ENCODE measurements around the gene PRSS3.

- TF ChIP-seq CTCF (conservative IDR thresholded peaks at IDR 0.05 in 1 of 2, IDR thresholded peaks at IDR 0.05 in 1 of 2; ENCODE audit: extremely low read depth in 1 of 2, insufficient read depth in 1 of 2, low read depth in 1 of 2, low read length in 2 of 2) (no peak), EZH2 (IDR thresholded peaks at IDR 0.05; ENCODE audit: borderline replicate concordance, low read length) (no peak)
These were observed 5.5 kb downstream of the PRSS3 start for GRCh38 chr9:33800886-33801285.

Data from mammary epithelial cell (primary cell).